ENCODE data around the gene GNG11. TPM values are rescaled to one million over a fixed set of nuclear protein-coding genes. Genes with fewer than 3 reads are reported as not detected.

GNG11 gene
- total RNA-seq, 1 experiment from 2014 or later: not detected

GRCh38 chr7:93931655-93932054 lies 10.1 kb downstream of the GNG11 start:
- Mint-ChIP-seq H3K27ac (ENCODE audit: unreplicated experiment) (no peak overlapping the region), H3K4me1 (ENCODE audit: low read depth, unreplicated experiment) (no peaks in the 10 kb centered on the region), H3K9me3 (ENCODE audit: unreplicated experiment) (no peaks in the 10 kb centered on the region), H3K36me3 (ENCODE audit: insufficient read depth, unreplicated experiment) (no peaks in the 10 kb centered on the region), H3K4me3 (ENCODE audit: unreplicated experiment) (no peak overlapping the region), H3K27me3 (ENCODE audit: insufficient read depth, unreplicated experiment) (peaks cover 12% of the 10 kb centered on the region)
- H3K36me3 ChIP-seq (ENCODE audit: control insufficient read depth, insufficient read depth, low read length): no peaks in the 10 kb centered on the region
- intact Hi-C loops (cut with micrococcal nuclease; ENCODE audit: unreplicated experiment): no loop called here
- H3K4me3 ChIP-seq (ENCODE audit: low read depth, low read length): no peak overlapping the region
- no peaks in the 10 kb centered on the region for H3K4me1 ChIP-seq
- no TSS peak for BruUV-seq (replicated peaks)
- CTCF ChIA-PET: no interaction called here
- no peaks in the 10 kb centered on the region for H3K9me3 ChIP-seq
- DNase-seq: no peak
- no peak for TF ChIP-seq CTCF (IDR thresholded peaks at IDR 0.05; ENCODE audit: insufficient read depth in 1 of 2, low read depth in 1 of 2, low read length in 1 of 2, severe bottlenecking in 1 of 2, unreplicated experiment in 1 of 2)
- POLR2A ChIA-PET: no interaction called here
- no peaks in the 10 kb centered on the region for H3K27me3 ChIP-seq (replicated peaks; ENCODE audit: control insufficient read depth, insufficient read depth, low read length)

GRCh38 chr7:93933156-93933555 lies 11.6 kb downstream of the GNG11 start:
- H3K9me3 ChIP-seq: no peaks in the 10 kb centered on the region
- H3K27me3 Mint-ChIP-seq (ENCODE audit: insufficient read depth, unreplicated experiment): peaks cover 12% of the 10 kb centered on the region
- no peak overlapping the region for H3K27ac Mint-ChIP-seq (ENCODE audit: unreplicated experiment)
- H3K4me1 ChIP-seq: no peaks in the 10 kb centered on the region
- no peak for DNase-seq
- no peak overlapping the region for H3K4me3 ChIP-seq (ENCODE audit: low read depth, low read length)
- intact Hi-C loops (cut with micrococcal nuclease; ENCODE audit: unreplicated experiment): no loop called here
- CTCF ChIA-PET: no interaction called here
- H3K27me3 ChIP-seq (replicated peaks; ENCODE audit: control insufficient read depth, insufficient read depth, low read length): no peaks in the 10 kb centered on the region
- no peak overlapping the region for H3K4me3 Mint-ChIP-seq (ENCODE audit: unreplicated experiment)
- H3K36me3 Mint-ChIP-seq (ENCODE audit: insufficient read depth, unreplicated experiment): no peaks in the 10 kb centered on the region
- H3K36me3 ChIP-seq (ENCODE audit: control insufficient read depth, insufficient read depth, low read length): no peaks in the 10 kb centered on the region
- POLR2A ChIA-PET: no interaction called here
- no TSS peak for BruUV-seq (replicated peaks)
- H3K9me3 Mint-ChIP-seq (ENCODE audit: unreplicated experiment): no peaks in the 10 kb centered on the region
- TF ChIP-seq CTCF (IDR thresholded peaks at IDR 0.05; ENCODE audit: insufficient read depth in 1 of 2, low read depth in 1 of 2, low read length in 1 of 2, severe bottlenecking in 1 of 2, unreplicated experiment in 1 of 2): no peak
- no peaks in the 10 kb centered on the region for H3K4me1 Mint-ChIP-seq (ENCODE audit: low read depth, unreplicated experiment)

- no peaks in the 10 kb centered on the region for H3K36me3 ChIP-seq (ENCODE audit: control insufficient read depth, insufficient read depth, low read length)
- no peaks in the 10 kb centered on the region for H3K4me1 ChIP-seq
- H3K4me1 Mint-ChIP-seq (ENCODE audit: low read depth, unreplicated experiment): no peaks in the 10 kb centered on the region
- no peaks in the 10 kb centered on the region for H3K27me3 ChIP-seq (replicated peaks; ENCODE audit: control insufficient read depth, insufficient read depth, low read length)
- BruUV-seq (replicated peaks): no TSS peak
- ChIA-PET POLR2A (no interaction called here), CTCF (no interaction called here)
- DNase-seq: no peak
- H3K9me3 ChIP-seq: no peaks in the 10 kb centered on the region
- H3K27ac Mint-ChIP-seq (ENCODE audit: unreplicated experiment): no peak overlapping the region
- no peaks in the 10 kb centered on the region for H3K36me3 Mint-ChIP-seq (ENCODE audit: insufficient read depth, unreplicated experiment)
- H3K4me3 ChIP-seq (ENCODE audit: low read depth, low read length): no peak overlapping the region
- peaks cover 11% of the 10 kb centered on the region for H3K27me3 Mint-ChIP-seq (ENCODE audit: insufficient read depth, unreplicated experiment)
- no peak overlapping the region for H3K4me3 Mint-ChIP-seq (ENCODE audit: unreplicated experiment)
- intact Hi-C loops (cut with micrococcal nuclease; ENCODE audit: unreplicated experiment): no loop called here
- H3K9me3 Mint-ChIP-seq (ENCODE audit: unreplicated experiment): no peaks in the 10 kb centered on the region
- TF ChIP-seq CTCF (IDR thresholded peaks at IDR 0.05; ENCODE audit: insufficient read depth in 1 of 2, low read depth in 1 of 2, low read length in 1 of 2, severe bottlenecking in 1 of 2, unreplicated experiment in 1 of 2): no peak
These were observed 13.6 kb downstream of the GNG11 start for GRCh38 chr7:93935102-93935501.
